Aorta (tissue), 5 donors: ENCODE data around the gene RNF213. TPM values are rescaled to one million over a fixed set of nuclear protein-coding genes. Genes with fewer than 3 reads are reported as not detected.

Experiments used
- ATAC-seq: fragments of 200-7000 bp; cut with Tn5 transposase; one replicate; pipeline ENCODE4 v1.9.1; 2022; ENCODE audit warnings: moderate library complexity; ENCODE audit not compliant: low FRiP score
- DNase-seq, 2 donors: peaks; one replicate each; pipeline ENCODE4 v3.0.0-alpha.2; 2020
- H3K27ac ChIP-seq, 2 donors: one replicate each; pipeline ENCODE4 v1.5.1; 2013; ENCODE audit warnings: low read length in 2 of 2, mild to moderate bottlenecking in 2 of 2, moderate library complexity in 2 of 2, control low read depth in 1 of 2, inconsistent platforms in 1 of 2, low read depth in 1 of 2
- H3K27me3 ChIP-seq, 2 donors: one replicate each; pipeline ENCODE4 v1.6.1; 2013; ENCODE audit warnings: control low read depth in 1 of 2, low read length in 1 of 2, mild to moderate bottlenecking in 1 of 2, moderate library complexity in 1 of 2; ENCODE audit not compliant: insufficient read depth in 2 of 2, control insufficient read depth in 1 of 2
- H3K36me3 ChIP-seq, 2 donors: one replicate each; pipeline ENCODE4 v1.6.1; 2013; ENCODE audit warnings: control low read depth in 1 of 2, low read length in 1 of 2, mild to moderate bottlenecking in 1 of 2; ENCODE audit not compliant: insufficient read depth in 2 of 2, control insufficient read depth in 1 of 2
- H3K4me1 ChIP-seq, 2 donors: one replicate each; pipeline ENCODE4 v1.6.1; 2013; ENCODE audit warnings: low read length in 2 of 2, control low read depth in 1 of 2, mild to moderate bottlenecking in 1 of 2, moderate library complexity in 1 of 2; ENCODE audit not compliant: insufficient read depth in 2 of 2, control insufficient read depth in 1 of 2
- H3K4me3 ChIP-seq, 2 donors: one replicate each; pipeline ENCODE4 v1.5.1; 2013; ENCODE audit warnings: low read length in 2 of 2, control low read depth in 1 of 2, mild to moderate bottlenecking in 1 of 2
- H3K9me3 ChIP-seq: one replicate; pipeline ENCODE4 v1.6.1; 2013; ENCODE audit warnings: mild to moderate bottlenecking, low read length; ENCODE audit not compliant: control insufficient read depth
- WGBS, 2 donors: extraction: QIAGEN DNeasy Blood & Tissue Kit; methylation state at CpG; one replicate each; pipeline ENCODE4 v1.1.7; 2013; 5-methylcytosine and 5-hydroxymethylcytosine counted together
- intact Hi-C, 2 donors: fragments of 100-400 bp; cut with DNase I; formaldehyde crosslinking; loops; one replicate each; pipeline versions ENCODE4 v1.14.2 to v1.15.0; 2022
- polyA plus RNA-seq, 2 donors: library from polyadenylated mRNA; stranded (reverse); fragments of 200-250 nt; gene quantifications; one replicate each; pipeline ENCODE4 v1.2.3, GENCODE V29; 2013
- total RNA-seq, 2 donors: library from RNA; stranded (reverse); fragmentation: NEBNext Ultra II Directional; extraction: Animal tissue kit (Norgen Biotek cat#: 25700); gene quantifications; one replicate each; pipeline ENCODE4 v1.2.1, GENCODE V29; 2021
- donor health status: healthy with polysubstance abuse.
- donor health status: Bipolar disorder and iron deficiency.
- donor health status: DM: no; HTN: no; CAD: no.
- donor health status: DM: no; HTN: no; CAD: no.
- donor health status: DM: yes; HTN: yes; CAD: no.

The RNF213 gene
- total and polyA plus RNA-seq, 4 donors = 18.7 to 231 (median 105) TPM

DNA sequence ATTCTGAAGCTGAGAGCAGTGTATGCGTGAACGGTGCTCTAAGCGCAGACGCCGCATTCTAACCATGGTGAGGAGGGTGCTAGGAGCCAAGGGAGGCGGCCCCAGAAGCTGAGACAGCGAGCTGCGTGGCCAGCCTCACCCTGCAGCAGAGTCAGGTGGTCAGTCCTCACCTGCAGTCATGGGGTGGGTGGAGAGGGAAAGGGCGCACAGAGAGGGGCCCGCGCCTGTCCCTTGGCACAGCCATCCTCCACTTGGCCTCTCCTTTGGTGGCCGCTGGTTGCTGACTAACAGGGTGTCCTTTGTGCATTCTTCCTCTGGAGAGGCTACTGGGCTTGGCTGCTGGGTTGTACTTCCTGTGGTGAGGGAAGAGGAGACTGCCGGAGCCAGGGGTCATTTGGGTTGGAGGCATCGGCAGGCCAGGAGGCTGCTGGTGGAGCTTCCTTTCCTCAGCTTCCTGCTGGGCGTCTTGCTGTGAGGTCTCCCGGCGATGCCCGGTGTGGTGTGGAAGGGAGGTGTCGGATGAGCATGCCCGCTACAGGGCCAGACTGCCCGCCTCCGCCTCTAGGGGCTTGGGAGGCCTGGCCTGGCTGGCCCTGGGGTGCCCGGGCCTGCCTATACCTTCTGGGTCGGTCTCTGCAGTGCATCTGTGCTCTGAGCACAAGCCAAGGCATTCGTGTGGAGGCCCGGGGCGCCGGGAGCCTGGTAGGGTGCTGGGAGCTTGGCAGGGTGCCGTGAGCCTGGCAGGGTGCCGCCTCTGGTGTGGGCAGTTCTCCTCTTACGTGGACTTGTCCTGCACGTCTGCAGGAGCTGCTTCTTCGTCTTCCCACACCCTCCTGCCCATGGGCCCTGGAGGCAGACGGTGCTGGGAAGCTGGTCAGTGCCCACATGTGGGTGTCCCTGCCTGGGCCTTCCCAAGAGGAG lies 17.4 kb downstream of the RNF213 start:
- Histone ChIP-seq H3K27ac (peak overlapping the region in 1 of 2 donors; percentile 21), H3K4me1 (no peaks in the 10 kb centered on the region)

DNA sequence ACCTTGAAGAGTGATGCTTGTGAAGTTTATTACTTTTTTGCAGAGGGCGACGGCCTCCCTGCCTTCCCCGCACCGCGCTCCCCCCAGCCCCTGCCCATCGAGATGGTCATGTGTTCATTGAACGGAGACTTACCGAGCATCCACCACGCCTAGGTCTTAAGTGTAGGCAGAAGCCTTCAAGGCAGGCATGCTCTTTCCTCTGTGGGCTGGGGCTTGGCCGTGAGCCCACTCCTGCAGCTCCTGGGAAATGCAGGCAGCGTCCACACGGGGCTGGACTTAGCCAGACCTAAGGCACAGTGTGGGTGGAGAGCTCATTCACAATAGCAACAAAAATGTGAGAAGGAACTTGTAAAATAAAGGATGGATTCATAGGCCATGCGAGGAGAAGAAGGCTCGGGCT lies 19.2 kb downstream of the RNF213 start:
- Histone ChIP-seq H3K9me3 (no peaks in the 10 kb centered on the region), H3K27ac (no peak overlapping the region), H3K4me3 (no peak overlapping the region), H3K27me3 (no peaks in the 10 kb centered on the region), H3K36me3 (peaks cover 0 to 2% of the 10 kb centered on the region in 2 donors), H3K4me1 (no peaks in the 10 kb centered on the region)
- intact Hi-C loops = no loop called here
- DNase-seq (peak; percentile 79 to 90), ATAC-seq (peak; percentile 86)
- WGBS, 2 donors = 36 to 43% methylated on average over 14 of the region's 14 CpGs

More for the DNA sequence above, 17.4 kb downstream of the RNF213 start:
- peak; percentile 17 for ATAC-seq
- Histone ChIP-seq H3K27me3 (no peaks in the 10 kb centered on the region), H3K9me3 (no peaks in the 10 kb centered on the region), H3K4me3 (no peak overlapping the region), H3K36me3 (peaks cover 0 to 2% of the 10 kb centered on the region in 2 donors)
- DNase-seq = peak; percentile 57 to 81
- WGBS, 2 donors = 62 to 63% methylated on average over 33 to 34 of the region's 34 CpGs
- intact Hi-C loops = no loop called here

DNA sequence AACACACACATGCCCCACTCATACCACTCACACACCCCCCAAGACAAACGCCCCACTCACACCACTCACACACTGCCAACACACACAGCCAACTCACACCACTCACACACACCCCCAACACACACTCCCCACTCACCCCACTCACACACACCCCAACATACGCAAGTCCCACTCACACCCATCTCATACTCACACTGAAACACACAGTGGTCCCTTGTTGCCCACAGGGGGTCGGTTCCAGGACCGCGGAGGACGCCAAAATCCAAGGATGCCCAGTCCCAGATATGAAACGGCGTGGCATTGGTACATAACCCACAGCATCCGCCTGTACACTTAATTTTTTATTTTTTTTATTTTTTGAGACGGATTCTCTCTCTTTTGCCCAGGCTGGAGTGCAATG lies 20.9 kb downstream of the RNF213 start:
- WGBS, 2 donors = 89 to 93% methylated on average over 10 of the region's 10 CpGs
- DNase-seq (no peak), ATAC-seq (no peak)
- peaks cover 0 to 2% of the 10 kb centered on the region in 2 donors for H3K36me3 ChIP-seq
- no peaks in the 10 kb centered on the region for H3K4me1 ChIP-seq
- intact Hi-C loops = no loop called here
- H3K27me3 ChIP-seq = no peaks in the 10 kb centered on the region
- no peaks in the 10 kb centered on the region for H3K9me3 ChIP-seq
- no peak overlapping the region for H3K27ac ChIP-seq
- no peak overlapping the region for H3K4me3 ChIP-seq

DNA sequence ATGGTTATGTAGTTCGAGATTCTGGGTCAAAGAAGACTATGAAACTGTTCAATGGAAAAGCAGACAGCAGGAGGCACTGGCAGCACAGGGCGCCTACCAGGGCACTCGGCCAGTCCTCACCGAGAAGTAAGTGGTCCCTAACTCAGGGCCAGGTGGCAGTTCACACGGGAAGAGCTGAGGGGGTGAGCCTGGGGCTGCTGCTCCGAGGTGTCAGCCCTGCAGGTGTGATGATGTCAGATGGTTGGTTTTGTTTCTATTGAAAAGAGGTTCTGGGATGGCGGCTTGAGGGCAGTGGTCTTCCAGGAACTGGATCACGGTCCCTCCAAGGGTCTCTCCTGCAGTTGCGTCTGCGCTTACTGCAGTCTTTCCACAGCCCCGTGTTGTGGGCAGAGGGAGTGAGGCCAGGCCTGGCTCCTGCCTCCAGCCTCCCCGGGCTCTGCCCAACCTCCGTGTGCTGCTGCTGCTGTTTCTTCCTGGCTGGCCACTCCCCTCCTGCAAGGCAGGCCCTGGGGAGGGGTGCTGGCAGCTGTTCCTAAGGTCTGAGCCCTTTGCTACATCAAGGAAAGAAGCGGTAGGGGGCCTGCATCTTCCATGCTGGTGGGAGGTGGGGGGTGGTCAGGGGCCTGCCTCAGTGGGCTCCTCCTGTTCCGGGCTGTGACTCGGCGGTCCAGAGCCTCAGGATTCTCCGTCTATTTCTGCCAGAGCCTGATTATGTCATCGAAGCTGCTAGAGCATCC lies 22.6 kb downstream of the RNF213 start:
- Histone ChIP-seq H3K4me3 (no peak overlapping the region), H3K36me3 (peaks cover 0 to 3% of the 10 kb centered on the region in 2 donors), H3K27me3 (no peaks in the 10 kb centered on the region), H3K9me3 (no peaks in the 10 kb centered on the region), H3K27ac (no peak overlapping the region), H3K4me1 (no peaks in the 10 kb centered on the region)
- DNase-seq (no peak), ATAC-seq (no peak)
- WGBS, 2 donors = 75 to 78% methylated on average over 18 to 19 of the region's 19 CpGs
- intact Hi-C loops = no loop called here

DNA sequence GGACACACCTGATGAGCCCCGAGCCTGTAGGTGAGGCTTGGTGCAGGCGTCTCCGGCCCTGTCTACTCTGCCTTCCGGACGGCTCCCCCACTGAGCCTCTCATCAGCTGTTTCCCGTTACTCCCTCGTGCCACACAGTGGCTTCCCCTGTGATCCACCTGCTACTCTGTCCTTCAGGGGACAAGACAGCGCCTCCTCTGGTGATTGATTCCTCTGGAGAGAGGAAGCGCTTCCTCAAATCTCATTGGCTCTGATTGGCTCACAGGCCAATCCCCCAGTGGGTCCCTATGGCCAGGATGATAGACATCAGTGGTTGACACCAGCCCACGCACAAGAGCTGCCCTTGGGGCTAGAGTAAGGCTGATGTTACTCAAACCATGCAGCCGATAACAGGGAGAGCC lies 24.0 kb downstream of the RNF213 start:
- DNase-seq (no peak), ATAC-seq (no peak)
- Histone ChIP-seq H3K9me3 (no peaks in the 10 kb centered on the region), H3K4me1 (no peaks in the 10 kb centered on the region), H3K27me3 (no peaks in the 10 kb centered on the region), H3K36me3 (peaks cover 0 to 6% of the 10 kb centered on the region in 2 donors), H3K4me3 (no peak overlapping the region), H3K27ac (no peak overlapping the region)
- intact Hi-C loops = no loop called here
- WGBS, 2 donors = 89 to 94% methylated on average over 11 of the region's 11 CpGs

DNA sequence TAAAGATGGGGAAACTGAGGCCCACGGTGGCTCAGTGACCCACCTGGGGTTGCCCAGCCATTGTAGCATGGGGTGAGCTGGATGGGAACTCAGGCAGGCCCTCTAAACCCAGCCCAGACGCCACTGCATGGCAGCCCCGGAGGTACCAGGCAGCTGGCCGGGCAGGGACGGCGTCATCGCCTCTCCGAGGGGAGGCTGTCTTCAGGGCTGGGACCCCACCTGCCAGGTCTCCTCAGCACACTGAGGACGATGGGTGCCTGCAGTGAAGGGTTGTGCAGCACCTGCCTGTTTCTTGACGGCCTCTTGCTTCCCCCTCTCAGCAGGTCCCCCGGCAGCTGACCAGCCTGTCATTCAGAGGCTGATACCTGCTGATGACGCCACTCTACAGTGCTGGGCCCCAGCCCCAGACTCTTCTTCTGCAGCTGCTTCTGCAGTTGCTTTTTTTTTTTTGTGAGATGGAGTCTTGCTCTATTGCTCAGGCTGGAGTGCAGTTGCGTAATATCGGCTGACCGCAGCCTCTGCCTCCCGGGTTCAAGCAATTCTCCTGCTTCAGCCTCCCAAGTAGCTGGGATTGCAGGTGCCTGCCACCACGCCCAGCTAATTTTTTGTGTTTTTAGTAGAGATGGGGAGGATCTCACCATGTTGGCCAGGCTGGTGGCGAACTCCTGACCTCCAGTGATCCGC lies 24.7 kb downstream of the RNF213 start:
- no peak for ATAC-seq
- 94 to 96% methylated on average over 19 of the region's 19 CpGs for WGBS, 2 donors
- H3K36me3 ChIP-seq = peaks cover 0 to 6% of the 10 kb centered on the region in 2 donors
- H3K4me1 ChIP-seq = no peaks in the 10 kb centered on the region
- no peak for DNase-seq
- no peak overlapping the region for H3K27ac ChIP-seq
- H3K4me3 ChIP-seq = no peak overlapping the region
- no peaks in the 10 kb centered on the region for H3K27me3 ChIP-seq
- H3K9me3 ChIP-seq = no peaks in the 10 kb centered on the region
- intact Hi-C loops = no loop called here

DNA sequence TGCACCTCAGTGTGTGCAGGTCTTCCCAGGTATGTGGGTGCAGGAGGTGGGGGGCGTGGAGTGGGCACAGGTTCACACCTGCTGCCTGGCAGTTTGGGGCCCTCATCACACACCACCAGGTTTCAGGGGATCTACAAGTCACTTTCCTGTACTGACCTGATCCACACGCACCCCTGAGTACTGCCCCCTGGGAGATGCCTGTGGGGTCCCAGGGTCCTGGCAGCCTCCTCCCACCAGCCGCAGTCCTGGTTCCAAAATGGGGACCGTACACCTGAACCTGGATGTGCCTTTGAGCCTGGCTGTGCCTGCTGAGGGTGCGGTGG lies 25.9 kb downstream of the RNF213 start:
- no peak for DNase-seq
- peaks cover 0 to 6% of the 10 kb centered on the region in 2 donors for H3K36me3 ChIP-seq
- H3K27me3 ChIP-seq = no peaks in the 10 kb centered on the region
- no peak for ATAC-seq
- H3K27ac ChIP-seq = no peak overlapping the region
- intact Hi-C loops = no loop called here
- no peaks in the 10 kb centered on the region for H3K4me1 ChIP-seq
- 89 to 93% methylated on average over 5 of the region's 5 CpGs for WGBS, 2 donors
- H3K4me3 ChIP-seq = no peak overlapping the region
- no peaks in the 10 kb centered on the region for H3K9me3 ChIP-seq

DNA sequence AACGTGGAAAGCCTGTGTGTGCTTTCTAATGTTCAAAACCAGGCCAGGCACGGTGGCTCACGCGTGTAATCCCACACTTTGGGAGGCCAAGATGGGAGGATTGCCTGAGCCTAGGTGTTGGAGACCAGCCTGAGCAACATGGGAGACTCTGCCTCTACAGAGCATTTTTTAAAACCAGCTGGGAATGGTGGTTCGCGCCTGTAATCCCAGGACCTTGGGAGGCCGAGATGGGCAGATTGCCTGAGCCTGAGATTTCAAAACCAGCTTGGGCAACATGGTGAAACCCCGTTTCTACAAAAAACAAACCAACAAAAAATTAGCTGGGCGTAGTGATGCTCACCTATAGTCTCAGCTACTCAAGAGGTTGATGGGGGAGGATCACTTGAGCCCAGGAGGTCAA lies 26.4 kb downstream of the RNF213 start:
- Histone ChIP-seq H3K27ac (no peak overlapping the region), H3K9me3 (no peaks in the 10 kb centered on the region), H3K4me3 (no peak overlapping the region), H3K36me3 (peaks cover 0 to 9% of the 10 kb centered on the region in 2 donors), H3K4me1 (no peaks in the 10 kb centered on the region), H3K27me3 (no peaks in the 10 kb centered on the region)
- intact Hi-C loops = no loop called here
- ATAC-seq (no peak), DNase-seq (no peak)
- 93 to 94% methylated on average over 9 of the region's 9 CpGs for WGBS, 2 donors
